Measurements from ENCODE around the gene OTUD3. TPM values are rescaled to one million over a fixed set of nuclear protein-coding genes. Genes with fewer than 3 reads are reported as not detected.

OTUD3 gene
- total RNA-seq, 1 donor from 2014 or later: 4.9 TPM

DNA sequence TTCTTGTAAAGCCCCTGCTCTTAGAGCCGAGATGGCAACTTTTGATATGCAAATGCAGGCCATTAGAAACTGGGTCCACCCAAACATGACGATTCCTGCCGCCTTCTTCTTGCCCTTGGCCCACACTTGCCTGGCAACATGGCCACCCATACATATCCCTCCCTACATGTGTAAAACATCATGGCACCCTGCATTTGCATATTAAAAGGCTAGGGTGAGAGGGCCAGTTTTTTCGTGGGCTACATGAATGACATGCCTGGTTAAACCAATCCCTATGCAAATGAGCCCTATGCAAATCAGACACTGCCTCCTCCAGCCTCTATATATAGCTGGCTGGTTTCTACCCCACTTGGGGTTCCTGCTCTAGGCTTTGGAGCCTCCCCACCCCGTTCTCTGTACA is 78.4 kb downstream of the OTUD3 start:
- no peak for TF ChIP-seq POLR2AphosphoS5 (IDR thresholded peaks at IDR 0.05; ENCODE audit: insufficient read depth in 1 of 2, low read depth in 1 of 2)
- TF ChIP-seq CTCF (IDR thresholded peaks at IDR 0.05): no peak
- TF ChIP-seq POLR2A (IDR thresholded peaks at IDR 0.05): no peak
- intact Hi-C loops (cut with DNase I): no loop called here
- DNase-seq (ENCODE audit: extremely low spot score in 2 of 2): no peak

More for the DNA sequence above, 78.4 kb downstream of the OTUD3 start:
- Histone ChIP-seq H3K36me3 (no peaks in the 10 kb centered on the region), H3K27me3 (no peaks in the 10 kb centered on the region), H3K4me1 (no peaks in the 10 kb centered on the region), H3K9me3 (no peaks in the 10 kb centered on the region), H3K27ac (no peak overlapping the region), H3K4me3 (no peak overlapping the region)

Other genes starting within 250 kb of the OTUD3 start
- gene NBL1, start 238.1 kb upstream of the OTUD3 start, total RNA-seq: 148 TPM
- not detected for gene HTR6, start 217.5 kb upstream of the OTUD3 start, total RNA-seq
- gene TMCO4, start 82.5 kb upstream of the OTUD3 start, total RNA-seq: 28.7 TPM
- not detected for gene RNF186, start 67.1 kb upstream of the OTUD3 start, total RNA-seq
- not detected for gene PLA2G2E, start 41.2 kb downstream of the OTUD3 start, total RNA-seq
- gene PLA2G2A, start 97.2 kb downstream of the OTUD3 start, total RNA-seq: 515 TPM
- gene PLA2G5, start 187.8 kb downstream of the OTUD3 start, total RNA-seq: 2.7 TPM
- not detected for gene PLA2G2D, start 237.1 kb downstream of the OTUD3 start, total RNA-seq